Spleen (tissue), 11 donors: ENCODE data around the gene POU6F2. TPM values are rescaled to one million over a fixed set of nuclear protein-coding genes. Genes with fewer than 3 reads are reported as not detected.

Source experiments
- DNase-seq: peaks from one replicate; pipeline ENCODE4 v3.0.0-alpha.2; 2020
- H3K27ac ChIP-seq, 8 donors: fragments of 200-600 bp; sonication (generic) in 7 of 8; 1 replicate in 4 of 8; 2 replicates in 4 of 8; pipeline versions ENCODE4 v1.5.0 to v1.8.0; 2016 to 2021; ENCODE audit warnings: inconsistent platforms in 4 of 8, mild to moderate bottlenecking in 4 of 8, moderate library complexity in 1 of 8
- H3K27me3 ChIP-seq, 7 donors: fragments of 200-600 bp; sonication (generic) in 6 of 7; replicated peaks in 1 of 7; 1 replicate in 4 of 7; 2 replicates in 3 of 7; pipeline versions ENCODE4 v1.5.0 to v1.8.0; 2016 to 2021; ENCODE audit warnings: inconsistent platforms in 3 of 7, mild to moderate bottlenecking in 1 of 7
- H3K36me3 ChIP-seq, 6 donors: fragments of 200-600 bp; sonication (generic) in 5 of 6; 1 replicate in 4 of 6; 2 replicates in 2 of 6; pipeline versions ENCODE4 v1.5.0 to v1.8.0; 2016 to 2021; ENCODE audit warnings: inconsistent platforms in 2 of 6
- H3K4me1 ChIP-seq, 6 donors: fragments of 200-600 bp; sonication (generic) in 5 of 6; 1 replicate in 3 of 6; 2 replicates in 3 of 6; pipeline versions ENCODE4 v1.5.0 to v1.8.0; 2016 to 2021; ENCODE audit warnings: inconsistent platforms in 3 of 6
- H3K4me3 ChIP-seq, 8 donors: fragments of 200-600 bp; sonication (generic) in 7 of 8; 1 replicate in 4 of 8; 2 replicates in 4 of 8; pipeline versions ENCODE4 v1.5.0 to v1.8.0; 2016 to 2021; ENCODE audit warnings: inconsistent platforms in 4 of 8, mild to moderate bottlenecking in 4 of 8, moderate library complexity in 2 of 8
- H3K9me3 ChIP-seq, 8 donors: fragments of 200-600 bp; sonication (generic) in 7 of 8; 1 replicate in 4 of 8; 2 replicates in 4 of 8; pipeline versions ENCODE4 v1.5.0 to v1.8.0; 2016 to 2021; ENCODE audit warnings: inconsistent platforms in 4 of 8
- POLR2A ChIP-seq, 3 donors: fragments of 450-650 bp; IDR thresholded peaks; one replicate each; pipeline ENCODE4 v1.5.1; 2017; ENCODE audit warnings: antibody characterized with exemption in 3 of 3, mild to moderate bottlenecking in 1 of 3
- POLR2AphosphoS5 ChIP-seq, 3 donors: sonication (generic); formaldehyde crosslinking; IDR thresholded peaks; one replicate each; pipeline ENCODE4 v1.5.1; 2017; ENCODE audit warnings: antibody characterized with exemption in 3 of 3
- WGBS, 5 donors: extraction: QIAGEN DNeasy Blood & Tissue Kit in 3 of 5; methylation state at CpG; one replicate each; pipeline versions ENCODE4 v1.1.5 to v1.1.7; 2013 to 2018; 5-methylcytosine and 5-hydroxymethylcytosine counted together
- intact Hi-C: fragments of 100-400 bp; cut with DNase I; formaldehyde crosslinking; loops from one replicate; pipeline ENCODE4 v1.15.0; 2023; ENCODE audit warnings: low total_unique reads
- polyA plus RNA-seq, 3 donors: library from polyadenylated mRNA; stranded (reverse); fragments of 200-250 nt; gene quantifications; one replicate each; pipeline ENCODE4 v1.2.1, GENCODE V29; 2013
- total RNA-seq, 7 donors: library from RNA; depleted of rRNA in 3 of 7; stranded (reverse); fragments of >200 nt in 3 of 7; fragmentation: NEBNext Ultra II Directional in 4 of 7; extraction: Animal tissue kit (Norgen Biotek cat#: 25700) in 4 of 7; gene quantifications; one replicate each; pipeline versions ENCODE4 v1.1.0 to v1.2.1, GENCODE V29; 2016 to 2021
- TF ChIP-seq, protein P1 (sequence below), 11 experiments: fragments of 200-600 bp in 7 of 11; fragments of 450-650 bp in 4 of 11; sonication (generic) in 4 of 11; IDR thresholded peaks in 8 of 11; conservative IDR thresholded peaks in 3 of 11; 1 replicate in 7 of 11; 2 replicates in 4 of 11; pipeline versions ENCODE4 v1.4.0 to v1.8.0; 2016 to 2021; ENCODE audit warnings: antibody characterized with exemption in 11 of 11, inconsistent platforms in 4 of 11, mild to moderate bottlenecking in 1 of 11
- donor health status: healthy with polysubstance abuse.
- donor health status: DM: no; HTN: no; CAD: no; lungs with moderate emphysema.
- donor health status: DM: no; HTN: no; CAD: no.
- donor health status: Bipolar disorder and iron deficiency.
- donor health status: healthy.
- donor health status: DM: no; HTN: no; CAD: no.
- donor health status: DM: yes; HTN: yes; CAD: no.

POU6F2 gene
- total and polyA plus RNA-seq, 10 donors: 0.04 to 0.54 (median 0.23) TPM; not detected in 7

DNA sequence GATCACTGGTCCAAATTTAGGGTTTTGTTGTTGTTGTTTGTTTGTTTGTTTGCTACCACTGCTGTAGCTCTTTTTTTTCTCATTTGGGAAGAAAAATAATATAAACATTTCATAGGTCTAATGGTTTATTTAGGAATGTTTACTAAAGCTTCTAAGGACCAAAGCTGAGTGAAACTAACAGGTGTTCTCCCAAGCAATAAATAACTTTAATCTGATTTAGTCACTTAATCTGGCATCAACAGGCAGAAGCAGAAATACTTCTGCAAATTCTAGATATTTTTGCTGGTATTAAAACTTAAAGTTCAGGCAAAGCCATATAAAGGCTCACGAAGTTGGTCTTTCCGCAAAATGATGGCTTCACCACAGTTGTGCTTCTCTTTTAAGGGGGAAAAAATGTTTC lies 444.0 kb downstream of the POU6F2 start:
- WGBS, 5 donors: 75 to 89% (median 83%) methylated on average over 2 of the region's 2 CpGs
- intact Hi-C loops: no loop called here
- Histone ChIP-seq H3K4me1 (no peaks in the 10 kb centered on the region), H3K4me3 (no peak overlapping the region), H3K9me3 (no peaks in the 10 kb centered on the region), H3K27ac (no peak overlapping the region), H3K36me3 (no peaks in the 10 kb centered on the region), H3K27me3 (peaks cover 0 to 20% (median 0%) of the 10 kb centered on the region in 7 donors)
- no peak for DNase-seq
- TF ChIP-seq, protein P1, sequence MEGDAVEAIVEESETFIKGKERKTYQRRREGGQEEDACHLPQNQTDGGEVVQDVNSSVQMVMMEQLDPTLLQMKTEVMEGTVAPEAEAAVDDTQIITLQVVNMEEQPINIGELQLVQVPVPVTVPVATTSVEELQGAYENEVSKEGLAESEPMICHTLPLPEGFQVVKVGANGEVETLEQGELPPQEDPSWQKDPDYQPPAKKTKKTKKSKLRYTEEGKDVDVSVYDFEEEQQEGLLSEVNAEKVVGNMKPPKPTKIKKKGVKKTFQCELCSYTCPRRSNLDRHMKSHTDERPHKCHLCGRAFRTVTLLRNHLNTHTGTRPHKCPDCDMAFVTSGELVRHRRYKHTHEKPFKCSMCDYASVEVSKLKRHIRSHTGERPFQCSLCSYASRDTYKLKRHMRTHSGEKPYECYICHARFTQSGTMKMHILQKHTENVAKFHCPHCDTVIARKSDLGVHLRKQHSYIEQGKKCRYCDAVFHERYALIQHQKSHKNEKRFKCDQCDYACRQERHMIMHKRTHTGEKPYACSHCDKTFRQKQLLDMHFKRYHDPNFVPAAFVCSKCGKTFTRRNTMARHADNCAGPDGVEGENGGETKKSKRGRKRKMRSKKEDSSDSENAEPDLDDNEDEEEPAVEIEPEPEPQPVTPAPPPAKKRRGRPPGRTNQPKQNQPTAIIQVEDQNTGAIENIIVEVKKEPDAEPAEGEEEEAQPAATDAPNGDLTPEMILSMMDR (IDR thresholded peaks at IDR 0.05 in 8 of 11, conservative IDR thresholded peaks at IDR 0.05 in 3 of 11): no peak
- TF ChIP-seq POLR2AphosphoS5 (IDR thresholded peaks at IDR 0.05) (no peak), POLR2A (IDR thresholded peaks at IDR 0.05) (no peak)

DNA sequence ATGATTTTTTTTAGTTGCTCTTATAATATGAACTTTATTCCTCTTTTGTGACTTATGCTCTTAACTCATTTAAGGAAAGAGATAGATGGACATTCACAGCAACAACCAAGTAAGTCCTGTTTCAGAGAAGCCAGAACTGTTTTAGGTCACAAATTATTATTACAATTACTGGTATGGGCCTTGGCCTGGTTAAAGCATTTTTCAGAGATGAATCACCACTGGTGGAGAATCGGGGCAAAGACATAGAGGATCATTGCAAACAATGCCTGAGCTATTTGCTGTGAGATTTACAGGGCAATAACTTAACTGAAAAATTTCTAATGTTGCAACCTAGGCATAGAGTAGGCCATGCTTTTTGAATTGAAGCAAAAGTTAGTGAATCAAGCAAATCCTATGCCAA lies 450.5 kb downstream of the POU6F2 start:
- Histone ChIP-seq H3K27ac (no peak overlapping the region), H3K27me3 (no peaks in the 10 kb centered on the region), H3K4me3 (no peak overlapping the region), H3K9me3 (no peaks in the 10 kb centered on the region), H3K4me1 (no peaks in the 10 kb centered on the region), H3K36me3 (no peaks in the 10 kb centered on the region)
- WGBS, 5 donors: 57 to 88% (median 74%) methylated on average over 1 of the region's 1 CpG
- no peak for TF ChIP-seq POLR2AphosphoS5 (IDR thresholded peaks at IDR 0.05)
- no peak for TF ChIP-seq POLR2A (IDR thresholded peaks at IDR 0.05)
- TF ChIP-seq, protein P1 (IDR thresholded peaks at IDR 0.05 in 8 of 11, conservative IDR thresholded peaks at IDR 0.05 in 3 of 11): no peak
- intact Hi-C loops: no loop called here
- no peak for DNase-seq

DNA sequence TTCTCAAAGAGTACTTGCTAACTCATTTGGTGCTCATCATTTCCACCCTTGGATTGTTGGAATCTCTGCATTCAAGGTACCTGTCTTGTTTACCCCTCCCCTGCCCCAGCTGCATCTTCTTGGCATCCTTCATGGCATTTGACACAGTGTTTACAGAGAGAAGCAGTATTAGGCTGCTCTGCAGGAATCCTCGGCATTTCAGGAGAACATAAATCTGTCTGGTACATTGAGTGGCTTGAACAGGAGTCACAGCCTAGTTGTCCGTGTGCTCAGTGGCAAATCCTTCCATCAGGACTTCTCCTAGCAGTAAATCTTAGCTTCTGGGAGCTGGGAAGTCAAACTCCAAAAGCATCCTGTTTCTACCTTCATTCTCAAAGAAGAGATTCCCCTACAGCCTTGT lies 451.7 kb downstream of the POU6F2 start:
- 53 to 86% (median 73%) methylated on average over 2 of the region's 2 CpGs for WGBS, 5 donors
- no peak overlapping the region for H3K4me3 ChIP-seq
- intact Hi-C loops: no loop called here
- H3K36me3 ChIP-seq: no peaks in the 10 kb centered on the region
- H3K27me3 ChIP-seq: no peaks in the 10 kb centered on the region
- no peaks in the 10 kb centered on the region for H3K9me3 ChIP-seq
- no peaks in the 10 kb centered on the region for H3K4me1 ChIP-seq
- TF ChIP-seq POLR2A (IDR thresholded peaks at IDR 0.05) (no peak), POLR2AphosphoS5 (IDR thresholded peaks at IDR 0.05) (no peak)
- TF ChIP-seq, protein P1 (IDR thresholded peaks at IDR 0.05 in 8 of 11, conservative IDR thresholded peaks at IDR 0.05 in 3 of 11): no peak
- DNase-seq: no peak
- no peak overlapping the region for H3K27ac ChIP-seq

DNA sequence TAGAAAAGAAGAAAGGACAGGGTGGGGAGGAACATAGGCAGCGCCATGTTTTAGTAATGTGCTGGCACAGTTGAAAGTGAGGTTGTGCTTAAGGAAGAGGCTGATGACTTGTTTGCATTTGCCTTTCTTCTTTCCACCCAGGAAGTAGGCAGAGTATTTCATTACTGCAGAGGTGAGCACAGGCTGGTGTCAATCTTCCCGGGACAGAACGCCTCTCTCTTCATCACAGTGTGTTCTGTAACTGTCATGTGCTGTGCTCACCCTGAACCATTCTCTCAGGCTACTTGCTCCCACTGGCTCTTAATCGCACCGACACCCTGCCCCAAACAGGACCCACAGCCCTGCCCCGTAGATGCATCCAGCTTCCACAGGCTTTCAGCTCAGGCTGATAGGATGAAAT lies 452.7 kb downstream of the POU6F2 start:
- no peak overlapping the region for H3K4me3 ChIP-seq
- intact Hi-C loops: no loop called here
- no peaks in the 10 kb centered on the region for H3K9me3 ChIP-seq
- TF ChIP-seq, protein P1 (IDR thresholded peaks at IDR 0.05 in 8 of 11, conservative IDR thresholded peaks at IDR 0.05 in 3 of 11): no peak
- TF ChIP-seq POLR2A (IDR thresholded peaks at IDR 0.05) (no peak), POLR2AphosphoS5 (IDR thresholded peaks at IDR 0.05) (no peak)
- no peak overlapping the region for H3K27ac ChIP-seq
- DNase-seq: no peak
- 85 to 97% (median 89%) methylated on average over 6 of the region's 6 CpGs for WGBS, 5 donors
- H3K27me3 ChIP-seq: no peaks in the 10 kb centered on the region
- H3K36me3 ChIP-seq: no peaks in the 10 kb centered on the region
- H3K4me1 ChIP-seq: no peaks in the 10 kb centered on the region
